HG03139 (cell line): ENCODE results near the gene MST1.

ENCODE experiments used
- ATAC-seq: cut with Tn5 transposase; IDR thresholded peaks from one replicate; pipeline ENCODE4 v1.9.1; 2021; ENCODE audit not compliant: unreplicated experiment

The MST1 gene

GRCh38 chr3:49658711-49659110 is 30.6 kb downstream of the MST1 start:
- no peak for ATAC-seq

- no peak for ATAC-seq
Measured at GRCh38 chr3:49657208-49657915, 31.9 kb downstream of the MST1 start.

- ATAC-seq: no peak
Measured at GRCh38 chr3:49656541-49657112, 32.6 kb downstream of the MST1 start.

GRCh38 chr3:49655731-49656285 is 33.5 kb downstream of the MST1 start:
- no peak for ATAC-seq

GRCh38 chr3:49654955-49655556 is 34.2 kb downstream of the MST1 start:
- no peak for ATAC-seq

GRCh38 chr3:49654176-49654825 is 35.0 kb downstream of the MST1 start:
- ATAC-seq: no peak

- no peak for ATAC-seq
Measured at GRCh38 chr3:49653621-49654020, 35.7 kb downstream of the MST1 start.

GRCh38 chr3:49652903-49653415 is 36.3 kb downstream of the MST1 start:
- ATAC-seq: no peak

GRCh38 chr3:49652218-49652902 is 36.9 kb downstream of the MST1 start:
- ATAC-seq: no peak

- no peak for ATAC-seq
Measured at GRCh38 chr3:49650637-49651036, 38.6 kb downstream of the MST1 start.

- no peak for ATAC-seq
Measured at GRCh38 chr3:49650177-49650576, 39.1 kb downstream of the MST1 start.

GRCh38 chr3:49649576-49649975 is 39.7 kb downstream of the MST1 start:
- no peak for ATAC-seq

- no peak for ATAC-seq
Measured at GRCh38 chr3:49648354-49649019, 40.8 kb downstream of the MST1 start.

GRCh38 chr3:49647741-49648140 is 41.5 kb downstream of the MST1 start:
- no peak for ATAC-seq

- ATAC-seq: no peak
Measured at GRCh38 chr3:49646236-49646635, 43.0 kb downstream of the MST1 start.

GRCh38 chr3:49644684-49645083 is 44.6 kb downstream of the MST1 start:
- ATAC-seq: no peak

GRCh38 chr3:49642708-49643145 is 46.5 kb downstream of the MST1 start:
- ATAC-seq: no peak

GRCh38 chr3:49641921-49642707 is 47.2 kb downstream of the MST1 start:
- ATAC-seq: no peak

GRCh38 chr3:49641292-49641691 is 48.0 kb downstream of the MST1 start:
- ATAC-seq: no peak
